GM12892 (cell line): Measurements from ENCODE around the gene SCRN1.

ENCODE experiments used
- POLR2A ChIP-seq: IDR thresholded peaks from 2 replicates; pipeline ENCODE4 v1.6.1; 2011; ENCODE audit warnings: low read depth, low read length, control low read depth
- POLR2AphosphoS5 ChIP-seq: IDR thresholded peaks from 2 replicates; pipeline ENCODE4 v1.6.1; 2011; ENCODE audit warnings: low read depth, low read length, control low read depth
- TAF1 ChIP-seq: IDR thresholded peaks from 2 replicates; pipeline ENCODE4 v1.6.1; 2011; ENCODE audit warnings: low read depth, mild to moderate bottlenecking, control low read depth, low read length, borderline replicate concordance

DNA sequence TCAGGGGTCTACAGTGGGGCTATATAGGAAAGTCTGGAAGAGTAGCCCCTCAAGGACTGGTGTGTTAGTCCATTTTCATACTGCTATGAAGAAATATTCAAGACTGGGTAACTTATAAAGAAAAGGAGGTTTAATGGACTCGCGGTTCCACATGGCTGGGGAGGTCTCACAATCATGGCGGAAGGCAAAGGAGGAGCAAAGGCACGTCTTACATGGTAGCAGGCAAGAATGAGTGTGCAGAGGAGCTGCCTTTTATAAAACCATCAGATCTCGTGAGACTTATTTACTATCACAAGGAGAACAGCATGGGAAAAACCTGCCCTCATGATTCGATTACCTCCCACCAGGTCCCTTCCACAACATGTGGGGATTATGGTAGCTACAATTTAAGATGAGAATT lies 33.9 kb upstream of the SCRN1 start:
- TF ChIP-seq POLR2AphosphoS5 (no peak), POLR2A (no peak), TAF1 (no peak)
